HepG2 (cell line): ENCODE data around the gene PSMB1. TPM values are rescaled to one million over a fixed set of nuclear protein-coding genes. Genes with fewer than 3 reads are reported as not detected.

Experiments
- ATAC-seq: fragments of 200-7000 bp; cut with Tn5 transposase; 3 replicates; pipeline ENCODE4 v1.9.1; 2020; ENCODE audit warnings: mild to moderate bottlenecking, moderate library complexity
- BruUV-seq: library from RNA; stranded (reverse); fragments of 400-500 nt; replicated peaks from 2 replicates; lab custom pipeline; 2021; lab: Mats Ljungman, UMichigan
- CTCF ChIA-PET: fragments of 300-600 bp; formaldehyde crosslinking; extraction: SDS; loops from one replicate; lab custom pipeline; 2021; ENCODE audit warnings: low total read pairs, inconsistent platforms, low intra/inter-chr PET ratio; lab: Yijun Ruan, JAX
- POLR2A ChIA-PET: fragments of 350-600 bp; sonication (Branson Sonifier 250); formaldehyde crosslinking; loops from one replicate; lab custom pipeline; 2020; ENCODE audit warnings: antibody characterized with exemption, inconsistent platforms; lab: Yijun Ruan, JAX
- DNase-seq: peaks from one replicate; pipeline ENCODE4 v3.0.0-alpha.2; 2015; ENCODE audit warnings: low spot score
- FAIRE-seq: peaks from 3 replicates; lab custom pipeline; 2011; peaks lifted over from hg19 to GRCh38; lab: Jason Lieb, UNC
- H2AFZ ChIP-seq: one replicate; pipeline ENCODE4 v1.6.1; 2011; ENCODE audit warnings: low read length, inconsistent platforms
- H3K27ac ChIP-seq: fragments of 300-600 bp; 3 replicates; pipeline ENCODE4 v1.8.0; 2011; ENCODE audit warnings: mixed run types, mild to moderate bottlenecking, mixed read lengths, low read length, inconsistent platforms; ENCODE audit not compliant: insufficient read depth; ENCODE audit errors: extremely low read length
- H3K27me3 ChIP-seq, 2 experiments: fragments of 200-600 bp in 1 of 2; 2 replicates in 1 of 2; 3 replicates in 1 of 2; pipeline versions ENCODE4 v1.6.0 to v1.8.0; 2011; ENCODE audit warnings: low read length in 2 of 2, mild to moderate bottlenecking in 2 of 2, moderate library complexity in 2 of 2, inconsistent platforms in 1 of 2; ENCODE audit not compliant: insufficient read depth in 2 of 2, control insufficient read depth in 1 of 2
- H3K36me3 ChIP-seq, 2 experiments: fragments of 200-600 bp in 1 of 2; replicated peaks in 1 of 2; 2 replicates in 1 of 2; 3 replicates in 1 of 2; pipeline versions ENCODE4 v1.5.1 to v1.8.0; 2011; ENCODE audit warnings: low read length in 2 of 2, inconsistent platforms in 1 of 2; ENCODE audit not compliant: insufficient read depth in 2 of 2, control insufficient read depth in 1 of 2
- H3K4me1 ChIP-seq: 2 replicates; pipeline ENCODE4 v1.5.1; 2012; ENCODE audit warnings: low read length, inconsistent platforms; ENCODE audit not compliant: insufficient read depth
- H3K4me2 ChIP-seq: 2 replicates; pipeline ENCODE4 v1.6.0; 2011; ENCODE audit warnings: low read depth, low read length, inconsistent platforms
- H3K4me3 ChIP-seq, 3 experiments: fragments of 200-600 bp in 1 of 3; sonication (generic), shearing (Covaris generic) in 1 of 3; replicated peaks in 1 of 3; 2 replicates each; pipeline ENCODE4 v1.5.1; 2011 to 2016; ENCODE audit warnings: low read length in 3 of 3, inconsistent platforms in 2 of 3, low read depth in 2 of 3, mild to moderate bottlenecking in 2 of 3, control low read depth in 1 of 3, mixed read lengths in 1 of 3; ENCODE audit not compliant: insufficient read depth in 1 of 3
- H3K79me2 ChIP-seq: one replicate; pipeline ENCODE4 v1.6.1; 2011; ENCODE audit warnings: low read length, inconsistent platforms; ENCODE audit not compliant: insufficient read depth
- H3K9ac ChIP-seq: 2 replicates; pipeline ENCODE4 v1.6.0; 2011; ENCODE audit warnings: mild to moderate bottlenecking, low read depth, low read length, inconsistent platforms; ENCODE audit not compliant: insufficient read depth
- H3K9me3 ChIP-seq: 2 replicates; pipeline ENCODE4 v1.5.1; 2012; ENCODE audit warnings: mild to moderate bottlenecking, low read length
- H4K20me1 ChIP-seq: 2 replicates; pipeline ENCODE4 v1.6.0; 2011; ENCODE audit warnings: inconsistent platforms, mild to moderate bottlenecking, low read length, moderate library complexity; ENCODE audit not compliant: insufficient read depth
- HMGA1 ChIP-seq: sonication (generic); formaldehyde crosslinking; conservative IDR thresholded peaks from 2 replicates; pipeline ENCODE4 v1.4.0; 2020; ENCODE audit warnings: missing genetic modification reagents
- MZF1 ChIP-seq: sonication (generic); formaldehyde crosslinking; IDR thresholded peaks from 2 replicates; pipeline ENCODE4 v1.8.1; 2023; ENCODE audit warnings: mild to moderate bottlenecking, missing genetic modification reagents, borderline replicate concordance
- NFYC ChIP-seq: IDR thresholded peaks from 2 replicates; pipeline ENCODE4 v1.6.1; 2016; ENCODE audit warnings: missing genetic modification reagents, missing compliant biosample characterization
- ZNF274 ChIP-seq: sonication (generic); formaldehyde crosslinking; IDR thresholded peaks from 2 replicates; pipeline ENCODE4 v1.5.1; 2020; ENCODE audit warnings: mild to moderate bottlenecking, missing genetic modification reagents
- ZNF335 ChIP-seq: sonication (generic); formaldehyde crosslinking; IDR thresholded peaks from 2 replicates; pipeline ENCODE4 v1.4.0; 2020; ENCODE audit warnings: missing genetic modification reagents
- ZNF558 ChIP-seq: sonication (generic); formaldehyde crosslinking; IDR thresholded peaks from 2 replicates; pipeline ENCODE4 v1.9.0; 2022; ENCODE audit warnings: mild to moderate bottlenecking, missing genetic modification reagents, borderline replicate concordance
- ZNF607 ChIP-seq: sonication (generic); formaldehyde crosslinking; IDR thresholded peaks from 2 replicates; pipeline ENCODE4 v1.5.1; 2020; ENCODE audit warnings: missing genetic modification reagents, mild to moderate bottlenecking, borderline replicate concordance
- WGBS: methylation state at CpG from one replicate; pipeline ENCODE4 v1.1.6; 2017; ENCODE audit warnings: low lambda C conversion rate; 5-methylcytosine and 5-hydroxymethylcytosine counted together
- in situ Hi-C: cut with HindIII; loops from 2 replicates; pipeline ENCODE4 v1.10.0; 2017; ENCODE audit warnings: low pct_unique_long_range_greater_than_20kb; ENCODE audit not compliant: extremely low pct_ligation_motif_present
- intact Hi-C: fragments of 100-400 bp; cut with micrococcal nuclease; formaldehyde crosslinking; loops from one replicate; pipeline ENCODE4 v1.10.0; 2022; ENCODE audit not compliant: unreplicated experiment
- polyA plus RNA-seq, 8 experiments: library from polyadenylated mRNA; depleted of rRNA in 3 of 8; stranded (reverse) in 7 of 8; unstranded in 1 of 8; fragments of >200 nt; fragmentation: Illumina TruSeq in 4 of 8; extraction: Trizol in 4 of 8; gene quantifications; 2 replicates each; pipeline versions ENCODE4 v1.2.1 to v1.2.3, GENCODE V29; 2011 to 2016; ENCODE audit warnings: low read depth in 4 of 8, missing spikeins in 1 of 8, mixed read lengths in 1 of 8; ENCODE audit not compliant: insufficient read depth in 1 of 8
- total RNA-seq, 5 experiments: library from RNA; depleted of rRNA; stranded (reverse); fragments of >200 nt; fragmentation: Illumina TruSeq; extraction: Trizol; gene quantifications; 2 replicates each; pipeline ENCODE4 v1.2.3, GENCODE V29; 2016; ENCODE audit warnings: low read depth in 1 of 5

Gene PSMB1
- total and polyA plus RNA-seq, 2 of the 13 experiments (the other 11 are each of a cell fraction or from before 2014, with no cell fraction given), result 528 to 592 TPM

- Histone ChIP-seq H2AFZ (no peak overlapping the region), H3K27me3 (peaks cover 0 to 21% of the 10 kb centered on the region in 2 experiments; a peak in 1 of 5 replicates), H3K9me3 (no peaks in the 10 kb centered on the region), H3K4me2 (no peak overlapping the region), H3K79me2 (no peaks in the 10 kb centered on the region), H3K4me3 (no peak overlapping the region), H3K27ac (no peak overlapping the region), H3K4me1 (no peaks in the 10 kb centered on the region), H3K36me3 (no peaks in the 10 kb centered on the region), H4K20me1 (no peaks in the 10 kb centered on the region), H3K9ac (no peak overlapping the region)
- in situ Hi-C loops (no loop called here), intact Hi-C loops (no loop called here)
- TF ChIP-seq ZNF335 (CRISPR knock-in tag) (no peak), ZNF558 (CRISPR knock-in tag) (no peak), NFYC (CRISPR knock-in tag) (no peak), MZF1 (CRISPR knock-in tag) (no peak), ZNF607 (CRISPR knock-in tag) (no peak), HMGA1 (no peak), ZNF274 (no peak)
- FAIRE-seq, result no peak
- ChIA-PET POLR2A (no interaction called here), CTCF (no interaction called here)
- 12% methylated on average over 5 of the region's 5 CpGs for WGBS
- ATAC-seq, result no peak
- BruUV-seq, result no TSS peak
- no peak for DNase-seq
Observed at GRCh38 chr6:170485159-170485558, 67.9 kb downstream of the PSMB1 start.
